ENCODE measurements around the gene NKD1.

DNA sequence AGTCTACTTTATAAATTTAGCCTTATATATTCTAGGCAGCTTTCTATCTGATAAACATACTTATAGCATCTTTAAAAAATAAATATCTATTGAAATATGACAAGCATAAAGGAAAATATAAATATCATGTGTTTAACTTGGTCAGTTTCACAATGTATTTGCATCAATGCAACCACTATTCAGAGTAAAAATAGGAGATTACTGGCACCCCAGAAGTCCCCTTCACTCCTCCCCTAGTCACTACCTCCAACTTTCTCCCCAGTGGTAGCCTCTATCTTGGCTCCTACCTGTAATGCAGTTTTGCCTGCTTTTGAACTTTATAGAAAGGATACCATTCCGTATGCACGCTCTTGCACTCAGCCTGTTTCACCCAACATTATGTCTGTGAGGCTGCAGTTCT, 142.0 kb downstream of the NKD1 start:
- TF ChIP-seq, protein P1, sequence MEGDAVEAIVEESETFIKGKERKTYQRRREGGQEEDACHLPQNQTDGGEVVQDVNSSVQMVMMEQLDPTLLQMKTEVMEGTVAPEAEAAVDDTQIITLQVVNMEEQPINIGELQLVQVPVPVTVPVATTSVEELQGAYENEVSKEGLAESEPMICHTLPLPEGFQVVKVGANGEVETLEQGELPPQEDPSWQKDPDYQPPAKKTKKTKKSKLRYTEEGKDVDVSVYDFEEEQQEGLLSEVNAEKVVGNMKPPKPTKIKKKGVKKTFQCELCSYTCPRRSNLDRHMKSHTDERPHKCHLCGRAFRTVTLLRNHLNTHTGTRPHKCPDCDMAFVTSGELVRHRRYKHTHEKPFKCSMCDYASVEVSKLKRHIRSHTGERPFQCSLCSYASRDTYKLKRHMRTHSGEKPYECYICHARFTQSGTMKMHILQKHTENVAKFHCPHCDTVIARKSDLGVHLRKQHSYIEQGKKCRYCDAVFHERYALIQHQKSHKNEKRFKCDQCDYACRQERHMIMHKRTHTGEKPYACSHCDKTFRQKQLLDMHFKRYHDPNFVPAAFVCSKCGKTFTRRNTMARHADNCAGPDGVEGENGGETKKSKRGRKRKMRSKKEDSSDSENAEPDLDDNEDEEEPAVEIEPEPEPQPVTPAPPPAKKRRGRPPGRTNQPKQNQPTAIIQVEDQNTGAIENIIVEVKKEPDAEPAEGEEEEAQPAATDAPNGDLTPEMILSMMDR (IDR thresholded peaks at IDR 0.05), result no peak
- TF ChIP-seq POLR2AphosphoS5 (IDR thresholded peaks at IDR 0.05), result no peak
